Sciatic nerve (tissue), 2 donors: ENCODE data around the gene PIN4. TPM values are rescaled to one million over a fixed set of nuclear protein-coding genes. Genes with fewer than 3 reads are reported as not detected.
A peak's percentile ranks its signal among the peaks of the same experiment; 100 is the strongest.
"Not testable (repeated sequence)": the region's sequence is repeated elsewhere in the genome, so short reads cannot be mapped to it uniquely, and the experiment has no call there.

Source experiments
- ATAC-seq: fragments of 200-7000 bp; cut with Tn5 transposase; one replicate; pipeline ENCODE4 v1.9.1; 2020; ENCODE audit warnings: mild to moderate bottlenecking, moderate library complexity
- DNase-seq: peaks from one replicate; pipeline ENCODE4 v3.0.0-alpha.2; 2020; ENCODE audit warnings: low spot score
- intact Hi-C: fragments of 100-400 bp; cut with DNase I; formaldehyde crosslinking; loops from one replicate; pipeline ENCODE4 v1.14.2; 2022
- total RNA-seq: library from RNA; stranded (reverse); fragmentation: NEBNext Ultra II Directional; extraction: Animal tissue kit (Norgen Biotek cat#: 25700); gene quantifications from one replicate; pipeline ENCODE4 v1.2.1, GENCODE V29; 2021
- donor health status: DM: no; HTN: no; CAD: no.
- donor health status: DM: no; HTN: no; CAD: no.

PIN4 gene
- total RNA-seq, 1 donor from 2014 or later, result 13.3 TPM

DNA sequence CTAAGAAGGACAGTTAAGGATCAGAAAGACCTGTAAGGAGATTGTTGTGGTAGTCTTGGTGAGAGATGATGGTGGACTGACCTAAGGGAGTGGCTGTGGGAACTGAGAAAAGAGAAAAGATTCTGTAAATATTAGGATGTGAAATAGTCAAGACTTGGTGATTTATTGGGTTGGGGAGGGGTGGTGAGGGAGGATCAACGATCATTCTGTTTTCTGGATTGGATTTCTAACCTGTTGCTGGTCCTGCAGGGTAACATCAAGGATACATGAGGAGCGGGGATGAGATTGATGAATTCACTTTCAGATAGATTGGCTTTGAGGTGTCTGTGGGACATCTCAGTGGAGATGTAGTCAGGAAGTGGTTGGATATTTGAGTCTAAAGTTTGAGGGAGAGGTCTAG lies 1.4 kb downstream of the PIN4 start:
- no peak for DNase-seq
- no peak for ATAC-seq
- intact Hi-C loops, result no loop called here

GRCh38 chrX:72201836-72202536 lies 20.4 kb downstream of the PIN4 start:
- no peak for DNase-seq
- intact Hi-C loops, result no loop called here
- ATAC-seq, result no peak

DNA sequence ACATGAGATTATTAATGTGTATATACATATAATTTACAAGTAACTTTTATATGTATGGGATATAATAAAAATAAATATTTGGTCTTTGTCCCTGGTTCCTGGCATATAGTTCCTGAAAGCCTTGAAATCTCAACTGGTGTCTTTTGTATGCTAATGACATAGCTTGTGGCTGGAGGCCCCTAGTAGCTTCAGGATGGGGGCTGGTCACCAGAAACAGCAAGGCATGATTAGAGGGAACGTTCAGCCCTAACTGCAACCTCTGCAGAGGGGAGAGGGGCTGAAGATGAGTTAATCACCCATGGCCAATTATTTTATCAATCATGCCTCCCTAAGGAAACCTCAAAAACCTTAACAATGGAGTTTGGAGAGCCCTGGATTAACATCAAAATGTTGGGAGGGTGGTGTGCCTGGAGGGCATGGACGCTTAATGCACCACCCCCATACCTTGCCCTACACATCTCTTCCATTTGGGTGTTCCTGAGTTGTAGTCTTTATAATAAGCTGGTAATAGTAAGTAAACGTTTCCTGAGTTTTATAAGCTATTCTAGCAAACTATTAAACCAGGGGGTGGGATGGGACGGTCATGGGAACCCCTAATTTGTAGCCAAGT lies 21.3 kb downstream of the PIN4 start:
- ATAC-seq (no peak), DNase-seq (no peak)
- intact Hi-C loops, result no loop called here

DNA sequence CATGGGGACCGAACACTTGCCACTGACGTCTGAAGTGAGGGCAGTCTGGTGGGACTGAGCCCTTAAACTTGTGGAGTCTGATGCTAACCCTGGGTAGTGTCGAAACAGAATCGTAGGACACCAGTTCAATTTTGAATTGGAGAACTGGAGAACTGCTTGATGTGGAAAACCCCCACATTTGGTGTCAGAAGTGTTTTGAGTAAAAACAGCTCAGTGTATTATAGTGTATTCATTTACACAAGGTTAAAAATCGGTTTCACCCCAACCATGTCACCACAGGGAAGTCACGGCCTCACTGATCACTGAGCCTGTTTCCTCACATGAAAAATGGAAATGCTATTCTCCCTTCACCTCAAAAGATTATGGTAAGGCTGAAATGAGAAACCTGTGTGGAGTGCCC lies 21.9 kb downstream of the PIN4 start:
- ATAC-seq (no peak), DNase-seq (no peak)
- intact Hi-C loops, result no loop called here

GRCh38 chrX:72205706-72206105 lies 24.1 kb downstream of the PIN4 start:
- ATAC-seq (no peak), DNase-seq (no peak)
- intact Hi-C loops, result no loop called here

DNA sequence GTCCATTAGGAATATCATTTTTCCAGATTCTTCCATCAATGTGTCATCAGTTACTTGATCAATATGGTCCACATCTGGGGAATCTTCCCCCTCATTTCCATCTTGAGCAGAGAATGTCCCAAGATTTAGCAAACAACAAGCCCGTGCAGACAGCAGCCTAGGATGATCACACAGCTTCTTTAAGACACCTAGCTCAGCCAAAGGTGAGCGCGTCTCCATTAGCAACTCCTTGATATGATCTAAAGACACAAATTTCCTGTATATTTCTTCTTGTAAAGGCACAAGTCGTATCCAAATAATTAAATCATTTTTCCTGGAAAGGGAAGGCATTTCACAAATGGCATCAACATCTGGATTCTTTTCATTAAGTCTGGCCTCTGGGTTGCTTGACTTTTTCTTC lies 25.8 kb downstream of the PIN4 start:
- DNase-seq, result no peak
- no peak for ATAC-seq
- intact Hi-C loops, result no loop called here

DNA sequence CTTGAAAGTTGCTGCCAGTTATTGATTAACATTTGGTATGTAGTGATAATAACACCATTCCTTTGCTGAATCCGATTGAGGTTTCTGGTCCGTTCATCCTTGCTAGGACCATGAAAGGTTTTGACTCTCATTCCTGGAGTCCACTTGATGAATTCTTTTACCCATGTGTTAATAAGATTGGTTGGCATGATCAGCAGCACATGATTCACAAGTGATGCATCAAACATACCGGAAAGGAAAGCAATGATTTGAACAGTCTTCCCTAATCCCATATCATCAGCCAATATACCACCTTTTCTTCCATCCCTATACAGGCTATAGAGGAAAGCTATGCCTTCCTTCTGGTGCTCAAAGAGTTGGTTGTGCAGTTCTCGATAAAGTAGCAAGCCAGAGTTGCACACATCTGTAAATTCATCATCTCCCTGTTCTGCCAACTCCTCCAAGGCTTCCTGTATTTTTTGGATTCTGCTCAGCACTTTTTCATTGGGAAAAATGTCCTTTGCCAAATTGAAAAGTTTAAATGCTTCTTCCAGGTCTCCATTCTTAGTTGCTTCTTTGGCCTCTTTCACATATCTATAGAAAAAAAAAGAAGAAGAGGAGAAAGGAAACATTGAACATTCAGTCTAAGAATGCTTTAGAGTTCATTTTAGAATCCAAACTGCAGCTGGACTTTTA lies 26.7 kb downstream of the PIN4 start:
- ATAC-seq, result no peak
- intact Hi-C loops, result no loop called here
- no peak for DNase-seq

DNA sequence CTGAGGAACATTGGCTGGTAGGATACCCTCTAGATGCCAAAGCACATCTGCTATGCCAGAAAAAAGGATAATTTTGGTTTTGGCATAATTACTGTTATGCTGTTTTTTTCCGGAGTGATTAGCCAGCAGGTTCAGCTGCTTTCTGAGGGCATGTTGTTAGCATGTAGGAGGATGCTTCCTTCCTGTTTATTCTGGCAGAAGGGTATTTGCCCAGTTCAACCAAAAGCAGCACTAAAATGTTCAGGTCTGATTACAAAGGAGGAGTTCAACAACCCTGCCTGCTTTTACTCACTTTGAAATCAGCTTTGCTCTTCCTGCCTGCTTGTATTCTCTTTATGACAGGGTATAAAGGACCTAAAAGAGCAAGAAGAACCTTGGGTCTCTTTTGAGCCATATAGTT lies 35.4 kb downstream of the PIN4 start:
- no peak for DNase-seq
- intact Hi-C loops, result no loop called here
- ATAC-seq, result no peak

- ATAC-seq, DNase-seq, intact Hi-C loops: not testable (repeated sequence)
Observed at GRCh38 chrX:72220375-72220774, 38.8 kb downstream of the PIN4 start.

DNA sequence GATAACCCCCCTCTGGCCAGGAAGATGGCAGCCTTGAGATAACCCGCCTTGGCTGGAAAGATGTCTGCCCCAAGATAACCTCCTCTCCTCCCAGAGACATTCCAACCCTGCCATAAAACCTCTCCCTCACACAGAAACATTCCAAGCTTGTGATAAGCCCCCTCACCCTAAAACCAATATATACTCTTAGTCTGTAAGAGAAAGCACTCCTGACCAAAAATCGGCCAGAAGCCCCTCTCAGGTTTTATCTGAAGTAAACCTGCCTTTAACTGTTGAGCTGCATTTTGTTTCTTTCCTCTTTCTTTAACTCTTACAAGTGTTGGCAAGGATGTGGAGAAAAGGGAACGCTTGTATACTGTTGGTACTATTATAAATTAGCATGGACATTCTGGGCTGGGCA lies 48.7 kb downstream of the PIN4 start:
- no peak for ATAC-seq
- intact Hi-C loops, result no loop called here

GRCh38 chrX:72236841-72237240 lies 55.3 kb downstream of the PIN4 start:
- intact Hi-C loops, result no loop called here
- DNase-seq (no peak), ATAC-seq (no peak)

More for the DNA sequence above, 48.7 kb downstream of the PIN4 start:
- no peak for DNase-seq

DNA sequence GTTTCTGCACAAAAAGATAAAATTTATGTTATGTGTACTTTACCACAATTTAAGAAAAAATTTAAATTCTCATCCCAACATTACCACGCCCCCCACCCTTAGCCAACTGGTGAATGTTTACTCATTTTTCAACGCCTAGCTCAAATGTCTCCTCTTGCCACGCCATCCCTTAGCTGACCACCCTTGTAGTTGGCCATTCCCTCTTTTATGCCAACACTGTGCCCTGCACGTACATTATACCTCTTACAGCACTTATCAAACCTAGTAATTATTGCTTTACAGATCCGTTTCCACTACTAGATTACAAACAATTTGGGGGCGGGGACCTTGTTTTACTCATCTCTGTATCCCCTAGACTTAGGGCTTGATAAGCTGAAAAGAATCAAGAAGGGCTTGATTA lies 56.6 kb downstream of the PIN4 start:
- intact Hi-C loops, result no loop called here
- no peak for ATAC-seq
- no peak for DNase-seq

GRCh38 chrX:72238721-72239475 lies 57.3 kb downstream of the PIN4 start, which contains the start of gene ERCC6L:
Gene ERCC6L, minus strand, starts transcription at chrX:72239027. Its CDS starts 116 bp downstream, at chrX:72238911.
- intact Hi-C loops, result no loop called here
- peak; percentile 90 for DNase-seq
- ATAC-seq, result peak; percentile 99

DNA sequence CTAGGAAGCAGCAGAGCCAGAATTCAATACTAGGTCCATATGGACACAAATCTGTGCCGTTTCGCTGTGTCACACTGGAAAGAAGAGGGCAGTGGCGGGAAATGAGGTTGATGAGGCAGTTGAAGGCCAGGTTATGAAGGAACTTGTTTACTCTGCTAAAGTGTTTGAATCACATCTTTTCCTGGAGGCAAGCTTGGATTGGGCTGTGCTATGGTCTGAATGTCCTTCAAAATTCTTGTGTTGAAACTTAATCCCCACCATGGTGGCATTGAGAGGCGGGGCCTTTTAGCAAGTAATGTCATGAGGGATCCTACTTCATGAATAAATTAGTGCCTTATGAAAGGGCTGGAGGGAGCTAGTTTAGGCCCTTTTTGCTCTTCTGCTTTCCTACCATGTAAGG lies 59.4 kb downstream of the PIN4 start:
- no peak for DNase-seq
- no peak for ATAC-seq
- intact Hi-C loops, result no loop called here

- DNase-seq (no peak), ATAC-seq (no peak)
- intact Hi-C loops, result no loop called here
Observed at GRCh38 chrX:72243472-72243871, 61.9 kb downstream of the PIN4 start.

DNA sequence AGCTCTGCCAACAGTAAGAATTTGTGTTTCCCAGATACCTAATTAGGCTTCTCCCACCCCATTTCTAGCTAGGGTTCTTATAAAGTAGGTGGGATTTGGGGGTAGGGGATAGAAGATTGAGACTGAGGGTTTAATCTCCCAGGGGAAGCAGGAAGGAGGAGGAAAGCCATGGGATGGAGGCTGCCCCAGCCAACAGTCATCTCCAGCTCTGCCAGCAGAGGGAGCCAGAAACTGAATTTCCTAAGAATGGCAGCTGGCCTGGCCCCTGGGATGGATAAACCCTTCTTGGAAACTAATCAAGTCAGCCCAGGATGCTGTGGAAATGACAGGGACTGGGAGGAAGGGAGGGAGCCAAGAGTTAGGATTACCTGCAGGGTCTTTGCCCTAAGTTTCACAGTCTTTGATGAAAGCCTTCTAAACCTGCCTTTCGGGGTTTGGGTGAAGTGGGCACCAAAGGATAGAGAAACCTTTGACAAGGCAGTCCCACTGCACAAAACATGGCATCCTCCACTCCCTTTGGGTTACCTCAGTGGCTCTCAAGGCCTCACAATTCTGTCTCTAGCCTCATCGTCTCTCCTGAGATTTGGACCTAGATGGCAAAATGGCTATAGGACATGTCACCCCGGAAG lies 64.0 kb downstream of the PIN4 start:
- intact Hi-C loops, result no loop called here
- DNase-seq (peak; percentile 68), ATAC-seq (peak; percentile 62)

DNA sequence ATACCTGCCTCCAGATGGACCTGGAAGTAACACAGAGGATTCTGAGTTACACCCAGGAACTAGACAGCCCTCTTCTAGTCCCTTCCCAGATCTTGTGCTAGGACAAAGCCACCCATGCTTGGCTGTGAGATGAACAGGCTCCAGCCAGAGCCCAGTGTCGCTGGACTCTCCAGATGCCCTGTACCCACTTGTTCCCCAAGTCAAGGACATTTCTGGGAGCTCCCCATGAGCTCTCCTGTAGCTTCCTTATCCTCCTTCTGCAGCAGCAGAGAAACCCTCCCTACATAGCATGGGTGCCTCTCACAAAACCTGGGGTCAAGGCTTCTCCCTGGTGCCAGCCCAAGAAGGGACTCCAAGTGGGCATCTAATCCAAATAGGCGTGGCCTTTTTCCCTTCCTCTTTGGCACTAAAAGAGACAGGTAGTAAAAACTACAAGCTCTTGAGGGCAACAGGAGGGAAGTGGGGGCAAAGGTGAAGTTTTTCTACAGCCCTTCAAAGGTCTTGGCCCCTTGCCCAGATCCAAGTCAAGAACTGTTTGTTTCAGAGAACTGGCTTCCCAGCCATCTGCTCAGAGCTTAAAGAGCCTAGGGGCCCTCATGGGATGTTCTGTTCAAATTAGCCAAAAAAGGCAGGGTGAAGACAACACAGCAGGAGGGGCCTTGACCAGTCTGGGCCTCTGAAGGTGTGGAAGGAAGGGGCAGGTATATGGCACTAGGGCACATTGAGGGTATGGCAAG lies 65.8 kb downstream of the PIN4 start:
- DNase-seq (no peak), ATAC-seq (peak; percentile 75)
- intact Hi-C loops, result no loop called here
